ENCODE measurements around the gene ABCF3. TPM values are rescaled to one million over a fixed set of nuclear protein-coding genes. Genes with fewer than 3 reads are reported as not detected.

ABCF3 gene
- total RNA-seq, 1 experiment from 2014 or later = 56.1 TPM

DNA sequence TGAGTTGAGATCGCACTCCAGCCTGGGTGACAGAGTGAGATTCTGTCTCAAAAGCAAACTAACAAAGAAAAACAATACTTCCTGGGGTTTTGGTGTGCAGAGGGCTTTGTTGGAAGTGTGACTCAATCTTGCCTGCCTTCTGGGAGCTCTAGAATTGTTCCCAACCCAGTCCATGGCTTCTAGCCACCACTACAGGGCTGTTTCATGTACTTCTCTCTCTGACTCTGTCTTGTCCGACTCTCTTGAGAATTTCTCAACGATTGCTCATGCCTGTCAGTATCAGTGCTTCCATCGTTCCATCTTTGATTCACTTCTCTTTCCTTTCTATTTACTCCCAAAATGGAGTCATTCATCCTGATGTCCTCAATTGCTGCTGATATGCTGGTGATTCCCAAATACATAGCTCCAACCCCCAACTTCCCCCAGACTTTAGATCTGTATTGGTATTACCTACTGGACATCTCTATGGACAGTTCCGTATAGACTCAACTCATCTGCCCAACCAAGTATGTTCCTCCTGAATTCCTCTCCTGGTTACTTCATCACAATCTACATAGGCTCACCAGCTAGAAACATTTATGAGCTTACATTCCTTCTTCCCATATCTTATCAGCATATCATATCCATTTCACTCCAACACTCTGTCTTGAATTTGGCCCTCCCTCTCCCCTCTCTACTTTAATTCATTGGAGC is 13.2 kb upstream of the ABCF3 start:
- peaks cover 23 to 26% of the 10 kb centered on the region in 2 experiments for H3K4me1 Mint-ChIP-seq
- H3K27ac Mint-ChIP-seq = no peak overlapping the region
- Histone ChIP-seq H2BK20ac (ENCODE audit: low read depth, low read length, poor library complexity, severe bottlenecking) (no peak overlapping the region), H3K4me2 (ENCODE audit: insufficient read depth, insufficient read length, low read length) (no peak overlapping the region), H3K79me2 (ENCODE audit: insufficient read depth, low read length) (peaks cover 9% of the 10 kb centered on the region; the same call in 1 of the 2 replicates), H3K9ac (ENCODE audit: extremely low read depth, insufficient read length, low read length) (no peak overlapping the region), H2AK5ac (ENCODE audit: insufficient read length, low read length) (no peak overlapping the region), H2BK120ac (ENCODE audit: low read depth, low read length, poor library complexity, severe bottlenecking) (no peak overlapping the region), H4K5ac (ENCODE audit: insufficient read length, low read depth, low read length) (no peak overlapping the region), H4K20me1 (ENCODE audit: control insufficient read depth, insufficient read depth, insufficient read length) (peaks cover 3% of the 10 kb centered on the region), H2BK12ac (ENCODE audit: insufficient read length, low read depth, low read length) (no peak overlapping the region), H3K79me1 (ENCODE audit: insufficient read depth, low read depth, low read length, poor library complexity, severe bottlenecking) (peaks cover 3% of the 10 kb centered on the region), H2BK15ac (ENCODE audit: low read depth, low read length) (no peak overlapping the region), H3K9me3 (ENCODE audit: control insufficient read depth, low read depth, low read length) (no peaks in the 10 kb centered on the region), H3K23me2 (ENCODE audit: insufficient read length, low read depth, low read length, poor library complexity, severe bottlenecking) (peaks cover 16% of the 10 kb centered on the region), H4K8ac (replicated peaks; ENCODE audit: insufficient read length, low read depth, low read length) (no peak overlapping the region), H2AFZ (ENCODE audit: low read length) (no peak overlapping the region), H3K18ac (ENCODE audit: insufficient read length, low read depth, low read length) (no peak overlapping the region), H3K23ac (ENCODE audit: insufficient read length, low read depth, low read length) (no peak overlapping the region), H3K27ac (ENCODE audit: insufficient read length, low read depth, low read length) (no peak overlapping the region), H2BK5ac (ENCODE audit: insufficient read length, low read length) (no peak overlapping the region), H3K56ac (ENCODE audit: insufficient read length, low read depth, low read length) (no peak overlapping the region), H3K14ac (ENCODE audit: insufficient read depth, low read length) (no peak overlapping the region), H4K91ac (ENCODE audit: insufficient read length, low read depth, low read length) (no peak overlapping the region), H3K4ac (ENCODE audit: low read depth, low read length) (no peak overlapping the region), H3K27me3 (ENCODE audit: insufficient read depth, low read length) (no peaks in the 10 kb centered on the region), H3K4me1 (ENCODE audit: insufficient read depth, low read length) (no peaks in the 10 kb centered on the region; the same call in 1 of the 2 replicates), H3T11ph (ENCODE audit: low read length) (no peak overlapping the region)
- H3K9me3 Mint-ChIP-seq = no peaks in the 10 kb centered on the region
- DNase-seq = no peak
- no CpG with 5 or more reads among the region's 5 CpGs for WGBS (ENCODE audit: extremely low coverage, insufficient read length, low lambda C conversion rate)
- TF ChIP-seq, protein P1, sequence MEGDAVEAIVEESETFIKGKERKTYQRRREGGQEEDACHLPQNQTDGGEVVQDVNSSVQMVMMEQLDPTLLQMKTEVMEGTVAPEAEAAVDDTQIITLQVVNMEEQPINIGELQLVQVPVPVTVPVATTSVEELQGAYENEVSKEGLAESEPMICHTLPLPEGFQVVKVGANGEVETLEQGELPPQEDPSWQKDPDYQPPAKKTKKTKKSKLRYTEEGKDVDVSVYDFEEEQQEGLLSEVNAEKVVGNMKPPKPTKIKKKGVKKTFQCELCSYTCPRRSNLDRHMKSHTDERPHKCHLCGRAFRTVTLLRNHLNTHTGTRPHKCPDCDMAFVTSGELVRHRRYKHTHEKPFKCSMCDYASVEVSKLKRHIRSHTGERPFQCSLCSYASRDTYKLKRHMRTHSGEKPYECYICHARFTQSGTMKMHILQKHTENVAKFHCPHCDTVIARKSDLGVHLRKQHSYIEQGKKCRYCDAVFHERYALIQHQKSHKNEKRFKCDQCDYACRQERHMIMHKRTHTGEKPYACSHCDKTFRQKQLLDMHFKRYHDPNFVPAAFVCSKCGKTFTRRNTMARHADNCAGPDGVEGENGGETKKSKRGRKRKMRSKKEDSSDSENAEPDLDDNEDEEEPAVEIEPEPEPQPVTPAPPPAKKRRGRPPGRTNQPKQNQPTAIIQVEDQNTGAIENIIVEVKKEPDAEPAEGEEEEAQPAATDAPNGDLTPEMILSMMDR (conservative IDR thresholded peaks at IDR 0.05) = no peak
- H3K36me3 Mint-ChIP-seq (ENCODE audit: insufficient read depth in 1 of 3, low read depth in 3 of 3) = peaks cover 16 to 57% (median 44%) of the 10 kb centered on the region in 3 experiments
- H3K27me3 Mint-ChIP-seq (ENCODE audit: low read depth) = no peaks in the 10 kb centered on the region
- no peak overlapping the region for H3K4me3 Mint-ChIP-seq
